Myometrial cell (primary cell): ENCODE measurements around the gene LPCAT4. TPM values are rescaled to one million over a fixed set of nuclear protein-coding genes. Genes with fewer than 3 reads are reported as not detected.

Experiments used
- total RNA-seq: library from RNA; depleted of rRNA; stranded (reverse); fragments of >200 nt; gene quantifications from 2 replicates; pipeline ENCODE4 v1.2.3, GENCODE V29; 2015

The LPCAT4 gene
- 12.1 and 13.8 TPM in 2 replicates for total RNA-seq

GRCh38 chr15:34367101-34368081, at the start of gene LPCAT4:
Gene LPCAT4, minus strand, starts transcription at chr15:34367196. Its CDS starts 96 bp downstream, at chr15:34367100.

DNA sequence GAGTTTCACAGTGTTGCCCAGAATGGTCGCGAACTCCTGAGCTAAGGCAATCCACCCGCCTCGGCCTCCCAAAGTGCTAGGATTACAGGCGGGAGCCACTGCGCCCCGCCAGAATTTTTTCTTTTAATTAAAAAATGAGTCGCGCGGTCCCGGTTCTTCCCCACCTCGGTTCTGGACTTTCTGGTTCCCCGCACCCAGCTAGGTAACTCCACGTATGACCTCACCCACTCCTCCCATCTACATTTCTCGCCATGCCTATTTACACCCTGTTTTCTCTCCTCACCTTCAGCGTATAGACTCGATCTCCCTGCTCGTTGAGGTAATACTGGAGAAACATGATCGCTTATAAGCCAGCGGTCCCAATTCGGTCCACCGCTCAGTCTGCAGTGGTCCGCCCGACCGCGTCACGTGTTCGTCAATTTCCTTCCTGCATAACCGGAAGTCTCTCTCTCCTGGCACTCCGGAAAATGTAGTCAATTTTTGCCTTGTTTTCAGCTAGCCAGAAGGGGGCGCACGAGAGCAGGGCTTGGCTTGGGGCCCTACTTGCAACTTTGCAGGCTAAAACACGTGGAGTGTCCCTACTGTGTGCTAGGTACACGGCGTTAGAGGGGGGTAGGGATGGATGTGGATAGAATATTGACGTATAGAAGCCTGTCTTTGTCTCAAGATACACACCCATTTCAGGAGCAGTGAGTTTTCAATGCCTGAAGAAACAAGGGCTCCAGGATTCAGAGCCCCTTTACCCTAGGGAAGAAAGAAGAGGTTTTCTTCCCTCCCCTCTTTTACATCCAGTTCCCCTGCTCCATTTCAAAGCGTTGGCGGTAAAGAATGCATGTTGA, 24.0 kb downstream of the LPCAT4 start, which contains the start of the genes NOP10 and NUTM1:
TSS of gene NOP10 (minus strand) at position 400 of the 839 bp plus-strand sequence. CDS start at position 337, 63 bp downstream.
TSS of gene NUTM1 (plus strand) at position 579 of the 839 bp plus-strand sequence. CDS start 382 bp downstream, outside the sequence.

DNA sequence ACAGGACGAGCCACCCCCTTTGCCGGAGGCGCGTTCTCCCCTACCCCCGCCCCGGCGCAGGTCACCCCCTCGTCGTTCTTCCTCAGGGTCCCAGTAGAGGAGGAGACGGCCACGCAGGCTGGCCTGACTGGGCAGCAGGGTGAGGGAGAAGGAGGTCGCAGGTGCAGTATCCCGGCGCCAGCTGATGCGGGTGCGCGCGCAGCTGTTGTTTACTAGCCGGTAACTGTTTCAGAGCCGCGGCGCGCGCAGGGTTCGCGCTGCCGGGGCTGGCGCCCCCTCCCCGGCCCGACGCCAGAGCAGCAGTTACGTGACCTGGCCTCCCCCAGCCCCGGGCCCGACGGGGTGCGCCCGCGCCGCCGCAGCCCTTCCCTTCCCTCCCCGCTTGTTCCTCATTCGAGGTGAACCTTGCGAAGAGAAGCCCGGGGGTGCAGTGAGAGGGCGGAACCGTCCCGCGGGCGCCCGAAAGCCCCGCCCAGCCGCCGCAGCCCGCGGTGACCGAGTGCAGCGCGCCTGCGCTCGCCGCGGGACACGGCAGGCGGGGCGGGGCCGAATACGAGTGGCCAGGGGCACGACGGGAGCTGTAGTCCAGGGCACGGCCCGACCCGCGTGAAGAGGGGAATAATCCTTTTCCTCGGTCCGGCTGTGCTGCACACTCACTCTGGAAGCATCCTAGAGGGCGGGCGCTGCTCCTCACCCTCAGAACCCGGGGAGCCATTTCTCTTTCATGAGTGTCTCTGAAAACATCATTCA, 29.3 kb downstream of the LPCAT4 start, which contains the start of gene SLC12A6:
TSS of gene SLC12A6 (minus strand) at position 225 of the 750 bp plus-strand sequence. CDS start 1,101 bp downstream, outside the sequence.

Other genes starting within 250 kb of the LPCAT4 start
- gene KATNBL1, start 157.1 kb downstream of the LPCAT4 start, total RNA-seq, result 28.0 and 58.2 TPM in 2 replicates
- gene EMC4, start 142.2 kb downstream of the LPCAT4 start, total RNA-seq, result 249 and 272 TPM in 2 replicates
- gene SLC12A6, start 29.4 kb downstream of the LPCAT4 start, total RNA-seq, result 12.8 and 14.1 TPM in 2 replicates
- gene NOP10, start 24.1 kb downstream of the LPCAT4 start, total RNA-seq, result 305 and 381 TPM in 2 replicates
- gene NUTM1, start 23.9 kb downstream of the LPCAT4 start, total RNA-seq, result not detected in 2 replicates
- 0.29 and 2.5 TPM in 2 replicates for gene GOLGA8A, start 70.6 kb upstream of the LPCAT4 start, total RNA-seq
- 12.4 and 34.0 TPM in 2 replicates for gene GOLGA8B, start 216.5 kb upstream of the LPCAT4 start, total RNA-seq